ENCODE results near the gene SLC35F3. TPM values are rescaled to one million over a fixed set of nuclear protein-coding genes. Genes with fewer than 3 reads are reported as not detected.

Gene SLC35F3
- total and polyA plus RNA-seq, 3 donors from 2014 or later, result 0.43 to 0.87 (median 0.47) TPM

DNA sequence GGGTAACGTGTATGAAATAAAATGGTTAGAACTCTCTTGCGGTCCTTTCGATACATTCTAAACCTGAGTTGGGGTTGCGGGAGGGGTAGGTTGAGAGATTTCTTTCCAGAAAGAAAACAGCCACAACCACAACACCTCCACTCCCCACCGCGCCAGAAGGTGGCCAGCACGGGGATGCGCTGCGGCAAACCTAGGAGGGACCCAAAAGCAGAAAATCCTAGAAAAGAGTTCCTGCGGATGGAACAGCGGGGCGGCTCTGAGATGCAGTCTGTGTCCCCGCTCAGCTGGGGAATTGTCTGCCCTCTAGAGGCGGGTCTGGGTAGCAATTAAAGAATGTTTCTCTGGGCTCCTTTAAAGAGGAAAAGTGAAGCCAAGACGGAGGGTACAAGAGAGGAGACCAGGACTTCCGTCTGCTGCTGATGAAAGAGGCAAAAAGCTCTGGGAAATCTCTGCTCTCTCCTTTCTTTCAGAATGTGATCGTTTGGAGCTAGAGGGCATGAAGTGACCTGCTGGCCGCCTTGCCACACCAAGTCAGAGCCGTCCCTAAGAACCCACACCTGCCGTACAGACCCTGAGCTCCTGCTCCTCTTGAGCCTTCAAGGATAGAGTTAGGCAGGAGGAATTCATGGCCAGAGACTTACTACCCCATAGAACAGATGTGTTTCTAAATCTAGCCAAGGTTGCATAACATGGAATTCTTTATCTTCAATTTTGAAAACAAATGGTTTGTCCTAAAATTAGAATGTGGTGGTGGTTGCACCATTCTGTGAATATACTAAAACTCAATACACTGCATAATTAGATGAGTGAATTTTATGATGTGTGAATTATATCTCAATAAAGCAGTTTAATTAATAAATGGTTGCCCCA is 422.3 kb downstream of the SLC35F3 start:
- Histone ChIP-seq H3K36me3 (ENCODE audit: low read depth, missing control alignments) (no peaks in the 10 kb centered on the region), H3K4me3 (peak overlapping the region in 1 of 2 donors; percentile 15), H3K4me1 (no peaks in the 10 kb centered on the region), H3K27ac (no peak overlapping the region), H3K9me3 (no peaks in the 10 kb centered on the region), H3K27me3 (no peaks in the 10 kb centered on the region)
- TF ChIP-seq, protein P1, sequence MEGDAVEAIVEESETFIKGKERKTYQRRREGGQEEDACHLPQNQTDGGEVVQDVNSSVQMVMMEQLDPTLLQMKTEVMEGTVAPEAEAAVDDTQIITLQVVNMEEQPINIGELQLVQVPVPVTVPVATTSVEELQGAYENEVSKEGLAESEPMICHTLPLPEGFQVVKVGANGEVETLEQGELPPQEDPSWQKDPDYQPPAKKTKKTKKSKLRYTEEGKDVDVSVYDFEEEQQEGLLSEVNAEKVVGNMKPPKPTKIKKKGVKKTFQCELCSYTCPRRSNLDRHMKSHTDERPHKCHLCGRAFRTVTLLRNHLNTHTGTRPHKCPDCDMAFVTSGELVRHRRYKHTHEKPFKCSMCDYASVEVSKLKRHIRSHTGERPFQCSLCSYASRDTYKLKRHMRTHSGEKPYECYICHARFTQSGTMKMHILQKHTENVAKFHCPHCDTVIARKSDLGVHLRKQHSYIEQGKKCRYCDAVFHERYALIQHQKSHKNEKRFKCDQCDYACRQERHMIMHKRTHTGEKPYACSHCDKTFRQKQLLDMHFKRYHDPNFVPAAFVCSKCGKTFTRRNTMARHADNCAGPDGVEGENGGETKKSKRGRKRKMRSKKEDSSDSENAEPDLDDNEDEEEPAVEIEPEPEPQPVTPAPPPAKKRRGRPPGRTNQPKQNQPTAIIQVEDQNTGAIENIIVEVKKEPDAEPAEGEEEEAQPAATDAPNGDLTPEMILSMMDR (IDR thresholded peaks at IDR 0.05), result peak in 2 of 3 experiments; percentile 57 to 74
- TF ChIP-seq POLR2A (IDR thresholded peaks at IDR 0.05), result no peak
- 14 to 16% methylated on average over 20 of the region's 20 CpGs for WGBS, 2 donors
- intact Hi-C loops (cut with DNase I; ENCODE audit: low total_unique reads), result no loop called here
- DNase-seq, result peak; percentile 74

DNA sequence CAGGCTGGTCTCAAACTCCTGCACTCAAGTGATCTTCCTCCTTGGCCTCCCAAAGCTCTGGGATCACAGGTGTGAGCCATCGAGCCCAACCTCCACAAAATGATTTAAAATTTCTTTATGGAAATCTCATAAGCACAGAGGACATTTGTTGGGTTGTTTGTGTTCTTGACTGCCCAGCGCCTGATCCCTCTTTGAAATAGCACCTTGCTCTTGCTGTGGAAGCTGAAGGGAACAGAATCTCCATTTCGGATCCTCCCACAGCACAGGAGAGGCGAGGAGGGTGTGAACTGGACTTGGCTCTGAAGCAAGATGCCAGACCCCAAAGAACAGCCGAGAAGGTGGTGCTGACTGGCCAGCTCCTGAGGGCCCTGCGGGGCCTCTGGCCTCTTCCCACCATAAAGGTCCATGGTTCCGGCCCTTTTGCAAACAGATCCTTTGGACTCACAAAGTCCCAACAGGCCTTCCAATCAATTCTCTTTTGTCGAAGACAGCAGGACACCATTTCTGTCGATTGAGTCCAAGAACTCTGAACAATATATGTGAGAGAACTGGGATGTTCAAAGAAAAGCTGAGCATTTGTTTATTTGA is 423.2 kb downstream of the SLC35F3 start:
- Histone ChIP-seq H3K27me3 (no peaks in the 10 kb centered on the region), H3K4me3 (no peak overlapping the region), H3K36me3 (ENCODE audit: low read depth, missing control alignments) (no peaks in the 10 kb centered on the region), H3K9me3 (no peaks in the 10 kb centered on the region), H3K4me1 (no peaks in the 10 kb centered on the region), H3K27ac (no peak overlapping the region)
- DNase-seq, result no peak
- TF ChIP-seq, protein P1 (IDR thresholded peaks at IDR 0.05), result no peak
- TF ChIP-seq POLR2A (IDR thresholded peaks at IDR 0.05), result no peak
- intact Hi-C loops (cut with DNase I; ENCODE audit: low total_unique reads), result no loop called here
- 65 to 76% methylated on average over 6 to 9 of the region's 9 CpGs for WGBS, 2 donors

DNA sequence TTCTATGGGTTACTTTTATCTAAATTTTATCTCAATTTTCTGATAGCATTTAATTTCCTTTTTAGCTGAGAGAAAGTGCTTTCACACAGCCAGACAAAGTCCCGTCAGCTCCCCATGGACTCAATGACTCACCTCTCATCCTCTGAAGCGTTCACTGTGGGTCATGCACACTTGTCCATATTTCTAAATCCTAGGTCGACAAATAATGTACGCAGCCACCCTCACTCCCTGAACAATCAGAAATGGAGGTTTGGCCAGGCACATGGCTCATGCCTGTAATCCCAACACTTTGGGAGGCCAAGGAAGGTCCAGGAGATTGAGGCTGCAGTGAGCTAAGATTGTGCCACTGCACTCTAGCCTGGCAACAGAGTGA is 426.4 kb downstream of the SLC35F3 start:
- H3K4me3 ChIP-seq, result no peak overlapping the region
- 83 to 87% methylated on average over 4 of the region's 4 CpGs for WGBS, 2 donors
- no peaks in the 10 kb centered on the region for H3K36me3 ChIP-seq (ENCODE audit: low read depth, missing control alignments)
- no peak for TF ChIP-seq POLR2A (IDR thresholded peaks at IDR 0.05)
- TF ChIP-seq, protein P1 (IDR thresholded peaks at IDR 0.05), result no peak
- no peaks in the 10 kb centered on the region for H3K4me1 ChIP-seq
- no peak for DNase-seq
- no peaks in the 10 kb centered on the region for H3K27me3 ChIP-seq
- intact Hi-C loops (cut with DNase I; ENCODE audit: low total_unique reads), result no loop called here
- H3K9me3 ChIP-seq, result no peaks in the 10 kb centered on the region
- no peak overlapping the region for H3K27ac ChIP-seq

DNA sequence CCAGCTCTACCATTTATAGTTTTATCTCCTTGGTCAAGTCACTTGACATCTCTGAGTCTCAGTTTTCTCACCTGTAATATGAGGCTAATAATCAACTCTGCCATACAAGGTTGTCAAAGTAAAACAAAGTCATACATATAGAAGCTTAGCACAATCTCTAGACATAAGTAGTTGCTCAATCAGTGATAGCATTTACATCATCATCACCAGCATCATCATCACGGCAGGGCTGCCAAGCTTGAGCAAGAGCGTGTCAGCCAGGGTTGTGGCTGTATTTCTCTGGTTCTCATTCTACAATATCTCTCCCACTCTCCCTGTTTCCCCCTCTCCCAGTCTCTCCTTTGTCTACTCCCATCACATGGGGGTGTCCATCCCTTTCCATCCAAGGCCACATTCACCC is 427.0 kb downstream of the SLC35F3 start:
- no peak overlapping the region for H3K4me3 ChIP-seq
- 79 to 82% methylated on average over 2 of the region's 2 CpGs for WGBS, 2 donors
- no peaks in the 10 kb centered on the region for H3K4me1 ChIP-seq
- no peaks in the 10 kb centered on the region for H3K9me3 ChIP-seq
- no peaks in the 10 kb centered on the region for H3K36me3 ChIP-seq (ENCODE audit: low read depth, missing control alignments)
- no peak for TF ChIP-seq POLR2A (IDR thresholded peaks at IDR 0.05)
- TF ChIP-seq, protein P1 (IDR thresholded peaks at IDR 0.05), result no peak
- intact Hi-C loops (cut with DNase I; ENCODE audit: low total_unique reads), result no loop called here
- no peak overlapping the region for H3K27ac ChIP-seq
- H3K27me3 ChIP-seq, result no peaks in the 10 kb centered on the region
- no peak for DNase-seq
